CD4-positive, alpha-beta T cell treated with Interleukin-2 at 100 ng/mL for 4 hours (primary cell): ENCODE data around the gene FLG.
A peak's percentile ranks its signal among the peaks of the same experiment; 100 is the strongest.
"Not testable (repeated sequence)": the region's sequence is repeated elsewhere in the genome, so short reads cannot be mapped to it uniquely, and the experiment has no call there.

Source experiments
- DNase-seq: peaks from one replicate; pipeline ENCODE4 v3.0.0-alpha.2; 2020; ENCODE audit warnings: low spot score

Gene FLG

GRCh38 chr1:152325111-152325510 lies at the start of gene FLG:
TSS of gene FLG (minus strand) at chr1:152325239. CDS start at chr1:152315456, 9,783 bp downstream.
- DNase-seq: no peak

GRCh38 chr1:152374451-152374850 lies 49.4 kb upstream of the FLG start:
- no peak for DNase-seq

DNA sequence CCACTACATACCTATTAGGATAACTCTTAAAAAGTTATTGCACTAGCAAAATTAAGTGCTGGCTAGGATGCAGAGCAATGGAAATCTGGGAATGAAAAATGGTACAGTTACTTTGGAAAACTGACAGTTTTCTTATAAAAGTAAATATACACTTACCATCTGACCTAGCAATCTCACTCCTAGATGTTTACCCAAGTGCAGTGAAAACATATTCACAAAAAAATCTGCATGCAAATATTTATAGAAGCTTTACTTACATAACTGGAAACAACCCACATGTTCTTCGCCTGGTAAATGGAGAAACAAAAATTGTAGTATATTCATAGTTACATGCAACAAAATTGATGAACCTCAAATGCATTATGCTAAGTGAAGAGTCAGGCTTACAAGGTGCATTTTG lies 47.6 kb upstream of the FLG start:
- no peak for DNase-seq

DNA sequence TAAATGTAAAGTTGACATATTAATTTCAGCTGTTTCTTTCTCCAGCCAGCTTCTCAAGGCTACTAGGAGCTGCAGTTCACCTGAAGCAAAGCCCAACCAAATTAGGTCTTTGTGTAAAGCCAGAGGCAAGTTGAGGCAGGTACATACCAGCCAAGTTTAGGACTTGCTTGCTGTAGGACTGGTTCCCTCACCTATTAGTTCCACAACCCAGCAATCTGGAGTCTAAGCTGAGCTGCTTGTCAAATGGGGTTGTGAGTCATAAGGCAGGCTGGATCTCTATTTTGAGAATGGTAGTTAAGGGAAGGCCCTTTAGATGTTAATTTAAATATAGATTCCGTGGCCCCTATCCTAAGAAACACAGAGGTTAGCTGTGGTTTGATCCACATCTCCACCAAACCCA lies 42.4 kb upstream of the FLG start:
- no peak for DNase-seq

DNA sequence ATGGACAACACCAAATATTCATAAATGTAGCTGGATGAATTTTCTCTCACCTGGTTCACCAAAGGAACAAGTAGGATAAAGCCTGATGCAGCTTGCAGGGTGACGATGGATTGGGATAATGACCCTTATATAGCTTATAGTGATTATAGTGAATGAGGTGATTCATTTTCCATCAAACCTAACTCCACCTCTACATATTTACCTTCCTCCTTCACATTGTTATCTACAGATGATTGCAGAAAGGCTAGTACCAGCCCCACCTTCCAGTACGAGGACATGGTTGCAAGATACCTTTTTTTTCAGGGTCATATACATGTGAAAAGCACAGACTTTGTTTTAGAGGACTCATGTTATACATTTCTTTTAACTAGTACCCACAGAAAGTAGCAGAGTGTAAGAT lies 34.9 kb upstream of the FLG start, which contains the start of gene FLG2:
Gene FLG2, minus strand, starts transcription at position 101 of the 400 bp plus-strand sequence. CDS start 1,122 bp downstream, outside the sequence.
- DNase-seq: no peak

DNA sequence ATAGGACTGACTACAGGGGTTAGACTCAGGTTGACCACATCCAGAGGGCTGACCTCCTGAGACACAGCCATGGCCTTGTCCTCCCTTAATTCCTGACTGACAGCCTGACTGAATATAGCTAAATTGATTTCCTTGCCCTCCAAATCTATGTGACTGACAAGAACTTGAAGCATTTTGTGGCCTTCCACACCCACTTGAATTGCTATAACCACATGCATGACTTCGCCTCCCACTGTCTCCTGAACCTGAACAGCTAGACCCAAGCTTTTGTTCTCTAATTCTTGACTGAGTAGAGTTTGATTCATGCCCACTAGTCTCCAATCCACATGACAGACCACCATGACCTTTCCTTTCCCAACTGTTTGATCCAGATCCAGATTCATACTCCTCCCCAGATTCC lies 31.7 kb upstream of the FLG start:
- DNase-seq: no peak

DNA sequence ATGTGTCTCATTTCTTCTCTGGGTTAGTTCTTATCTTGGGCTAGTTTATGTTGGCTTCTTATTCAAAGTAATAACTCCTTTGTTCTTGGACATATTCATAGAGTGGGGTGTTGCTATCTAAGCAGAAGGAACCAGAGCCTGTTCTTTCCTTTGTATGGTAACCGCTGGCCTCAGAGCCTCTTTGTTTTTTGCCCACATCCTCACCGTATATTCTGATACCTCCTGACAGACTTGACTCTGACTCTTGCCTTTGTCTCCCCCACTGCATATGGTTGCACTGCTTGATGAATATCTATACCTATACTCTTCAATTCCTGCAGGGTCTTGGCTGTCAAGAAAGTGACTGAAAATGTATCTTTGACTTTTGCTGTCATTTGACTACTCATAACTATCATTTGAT lies 24.6 kb upstream of the FLG start:
- DNase-seq: no peak

GRCh38 chr1:152348447-152348846 lies 23.4 kb upstream of the FLG start:
- no peak for DNase-seq

GRCh38 chr1:152347116-152347728 lies 22.2 kb upstream of the FLG start:
- peak; percentile 76 for DNase-seq

GRCh38 chr1:152344438-152344837 lies 19.4 kb upstream of the FLG start:
- DNase-seq: no peak

GRCh38 chr1:152343006-152343405 lies 18.0 kb upstream of the FLG start:
- DNase-seq: no peak

GRCh38 chr1:152335399-152335798 lies 10.4 kb upstream of the FLG start:
- DNase-seq: no peak

GRCh38 chr1:152328801-152329391 lies 3.9 kb upstream of the FLG start:
- DNase-seq: no peak

DNA sequence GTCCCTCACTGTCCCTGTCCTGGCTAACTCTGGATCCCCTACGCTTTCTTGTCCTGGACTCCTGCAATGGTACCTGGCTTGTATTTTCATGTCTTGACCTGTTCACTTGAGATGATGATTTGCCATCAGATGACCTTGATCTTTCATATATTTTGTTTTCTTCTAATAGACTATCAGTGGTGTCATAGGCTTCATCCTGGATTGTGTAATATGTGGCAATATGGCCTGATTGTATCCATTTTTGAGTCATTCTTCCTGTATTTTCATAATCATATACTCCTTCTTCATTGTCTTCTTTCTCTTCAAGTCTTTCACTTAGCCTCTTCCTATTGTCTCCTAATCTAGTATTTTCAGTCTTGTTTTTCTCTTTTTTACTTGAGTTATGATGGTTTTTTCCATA lies 11.1 kb downstream of the FLG start:
- no peak for DNase-seq

DNA sequence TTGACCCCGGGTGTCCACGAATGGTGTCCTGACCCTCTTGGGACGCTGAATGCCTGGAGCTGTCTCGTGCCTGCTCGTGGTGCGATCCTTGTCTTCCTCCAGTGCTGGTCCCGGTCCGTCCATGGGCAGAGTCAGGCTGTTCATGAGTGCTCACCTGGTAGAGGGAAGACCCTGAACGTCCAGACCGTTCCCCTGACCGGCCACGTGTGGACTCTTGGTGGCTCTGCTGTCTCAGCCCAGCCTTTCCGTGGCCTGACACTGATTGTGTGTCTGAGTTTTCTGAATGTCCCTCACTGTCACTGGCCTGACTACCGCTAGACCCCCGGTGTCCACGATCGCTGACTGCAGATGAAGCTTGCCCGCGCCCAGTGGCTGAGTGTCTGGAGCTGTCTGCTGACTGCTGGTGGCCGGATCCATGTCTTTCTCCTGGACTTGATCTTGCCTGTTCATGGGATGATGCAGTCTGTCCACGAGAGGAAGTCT lies 11.7 kb downstream of the FLG start:
- no peak for DNase-seq

DNA sequence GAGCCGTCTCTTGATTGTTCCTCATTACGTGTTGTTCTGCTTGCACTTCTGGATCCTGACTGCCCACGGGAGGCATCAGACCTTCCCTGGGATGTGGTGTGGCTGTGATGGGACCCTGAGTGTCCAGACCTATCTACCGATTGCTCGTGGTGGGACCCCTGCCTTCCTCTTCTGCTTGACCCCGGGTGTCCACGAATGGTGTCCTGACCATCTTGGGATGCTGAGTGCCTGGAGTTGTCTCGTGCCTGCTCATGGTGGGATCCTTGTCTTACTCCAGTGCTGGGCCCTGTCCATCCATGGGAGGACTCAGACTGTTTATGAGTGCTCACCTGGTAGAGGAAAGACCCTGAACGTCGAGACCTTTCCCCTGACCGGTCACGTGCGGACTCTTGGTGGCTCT lies 12.9 kb downstream of the FLG start:
- not testable (repeated sequence) for DNase-seq

- DNase-seq: no peak
Measured at GRCh38 chr1:152309955-152310354, 15.1 kb downstream of the FLG start.

DNA sequence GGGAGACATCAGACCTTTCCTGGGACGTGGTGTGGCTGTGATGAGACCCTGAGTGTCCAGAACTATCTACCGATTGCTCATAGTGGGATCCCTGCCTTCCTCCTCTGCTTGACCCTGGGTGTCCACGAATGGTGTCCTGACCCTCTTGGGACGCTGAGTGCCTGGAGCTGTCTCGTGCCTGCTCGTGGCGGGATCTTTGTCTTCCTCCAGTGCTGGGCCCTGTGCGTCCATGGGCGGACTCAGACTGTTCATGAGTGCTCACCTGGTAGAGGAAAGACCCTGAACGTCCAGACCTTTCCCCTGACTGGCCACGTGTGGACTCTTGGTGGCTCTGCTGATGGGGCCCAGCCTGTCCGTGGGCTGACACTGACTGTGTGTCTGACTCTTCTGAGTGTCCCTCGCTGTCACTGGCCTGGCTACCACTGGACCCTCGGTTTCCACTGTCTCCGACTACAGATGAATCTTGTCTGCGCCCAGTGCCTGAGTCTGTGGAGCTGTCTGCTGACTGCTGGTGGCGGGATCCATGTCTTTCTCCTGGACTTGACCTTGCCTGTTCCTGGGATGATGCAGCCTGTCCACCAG lies 15.6 kb downstream of the FLG start:
- not testable (repeated sequence) for DNase-seq

DNA sequence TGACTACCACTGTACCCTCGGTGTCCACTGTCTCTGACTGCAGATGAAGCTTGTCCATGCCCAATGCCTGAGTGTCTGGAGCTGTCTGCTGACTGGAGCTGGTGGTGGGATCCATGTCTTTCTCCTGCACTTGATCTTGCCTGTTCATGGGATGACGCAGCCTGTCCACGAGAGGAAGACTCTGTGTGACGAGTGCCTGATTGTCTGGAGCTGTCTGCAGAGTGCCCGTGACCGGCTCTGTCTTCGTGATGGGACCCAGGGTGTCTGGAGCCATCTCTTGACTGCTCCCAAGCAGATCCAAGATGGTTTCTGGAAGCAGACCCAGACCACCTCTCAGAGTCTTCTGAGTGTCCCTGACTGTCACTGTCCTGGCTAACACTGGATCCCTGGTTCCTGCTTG lies 16.3 kb downstream of the FLG start:
- DNase-seq: not testable (repeated sequence)

GRCh38 chr1:152307970-152308369 lies 17.1 kb downstream of the FLG start:
- DNase-seq: not testable (repeated sequence)

- DNase-seq: not testable (repeated sequence)
Measured at GRCh38 chr1:152306123-152306522, 18.9 kb downstream of the FLG start.

DNA sequence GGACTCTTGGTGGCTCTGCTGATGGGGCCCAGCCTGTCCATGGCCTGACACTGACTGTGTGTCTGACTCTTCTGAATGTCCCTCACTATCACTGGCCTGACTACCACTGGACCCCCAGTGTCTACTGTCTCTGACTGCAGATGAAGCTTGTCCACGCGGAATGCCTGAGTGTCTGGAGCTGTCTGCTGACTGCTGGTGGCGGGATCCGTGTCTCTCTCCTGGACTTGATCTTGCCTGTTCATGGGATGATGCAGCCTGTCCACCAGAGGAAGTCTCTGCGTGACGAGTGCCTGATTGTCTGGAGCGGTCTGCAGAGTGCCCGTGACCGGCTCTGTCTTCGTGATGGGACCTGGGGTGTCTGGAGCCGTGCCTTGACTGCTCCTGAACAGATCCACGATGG lies 20.3 kb downstream of the FLG start:
- DNase-seq: not testable (repeated sequence)

DNA sequence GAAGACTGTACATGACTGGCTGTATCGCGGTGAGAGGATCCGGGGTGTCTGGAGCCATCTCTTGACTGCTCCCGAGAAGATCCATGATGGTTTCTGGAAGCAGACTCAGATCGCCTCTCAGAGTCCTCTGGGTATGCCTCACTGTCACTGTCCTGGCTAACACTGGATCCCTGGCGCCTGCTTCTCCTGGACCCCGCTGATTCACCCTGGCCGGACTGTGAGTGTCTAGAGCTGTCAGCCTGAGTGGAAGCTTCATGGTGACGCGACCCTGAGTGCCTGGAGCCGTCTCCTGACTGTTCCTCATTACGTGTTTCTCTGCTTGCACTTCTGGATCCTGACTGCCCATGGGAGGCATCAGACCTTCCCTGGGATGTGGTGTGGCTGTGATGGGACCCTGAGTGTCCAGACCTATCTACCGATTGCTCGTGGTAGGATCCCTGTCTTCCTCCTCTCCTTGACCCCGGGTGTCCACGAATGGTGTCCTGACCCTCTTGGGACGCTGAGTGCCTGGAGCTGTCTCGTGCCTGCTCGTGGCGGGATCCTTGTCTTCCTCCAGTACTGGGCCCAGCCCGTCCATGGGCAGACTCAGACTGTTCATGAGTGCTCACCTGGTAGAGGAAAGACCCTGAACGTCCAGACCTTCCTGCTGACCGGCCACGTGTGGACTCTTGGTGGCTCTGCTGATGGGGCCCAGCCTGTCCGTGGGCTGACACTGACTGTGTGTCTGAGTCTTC lies 21.7 kb downstream of the FLG start:
- DNase-seq: not testable (repeated sequence)
